ENCODE results near the gene CEP57. TPM values are rescaled to one million over a fixed set of nuclear protein-coding genes. Genes with fewer than 3 reads are reported as not detected.
A peak's percentile ranks its signal among the peaks of the same experiment; 100 is the strongest.
"Not testable (repeated sequence)": the region's sequence is repeated elsewhere in the genome, so short reads cannot be mapped to it uniquely, and the experiment has no call there.

CEP57 gene
- total RNA-seq, 2 donors from 2014 or later, result 79.9 to 159 TPM

DNA sequence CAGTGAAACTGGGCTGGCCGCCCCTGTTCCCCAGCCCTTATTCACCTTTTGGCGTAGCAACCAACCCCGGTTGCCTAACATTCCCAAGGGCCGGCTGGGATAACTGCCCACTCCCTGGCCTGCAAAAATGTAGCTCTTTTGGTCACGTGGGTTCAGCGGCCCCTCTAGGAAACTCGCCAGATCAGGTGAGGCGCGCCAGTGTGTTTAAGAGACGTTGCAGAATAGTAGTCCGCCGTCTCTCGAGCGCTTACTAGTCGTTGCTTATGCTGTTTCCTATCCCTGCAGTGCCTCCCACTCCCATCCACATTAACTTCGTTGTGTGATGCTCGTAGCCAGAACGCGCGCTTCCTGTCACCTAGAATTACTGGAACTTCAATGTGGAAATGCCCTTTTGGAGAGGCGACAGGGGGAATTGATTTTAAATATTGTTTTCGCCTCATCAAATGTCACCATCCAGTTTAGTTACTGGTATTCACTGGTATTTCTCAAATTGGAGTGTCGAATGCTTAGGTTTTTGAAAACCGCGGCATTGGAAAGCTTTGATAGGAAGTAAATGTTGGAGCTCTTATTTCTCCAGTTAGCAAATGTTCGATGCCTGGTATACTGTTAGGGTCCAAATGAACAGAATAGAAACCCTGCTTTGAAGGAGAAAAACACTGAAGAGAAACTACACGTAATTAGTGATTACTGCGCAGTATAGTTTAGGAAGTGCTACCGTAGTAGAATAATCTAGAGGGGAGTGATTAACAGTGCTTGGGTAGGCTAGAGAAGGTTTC is 823 bp downstream of the CEP57 start:
- H3K27ac Mint-ChIP-seq, result peak overlapping the region; percentile 100
- peak overlapping the region; percentile 86 for H3K4me3 Mint-ChIP-seq
- H3K36me3 Mint-ChIP-seq (ENCODE audit: low read depth), result peaks cover 84% of the 10 kb centered on the region
- H3K4me1 Mint-ChIP-seq, result peaks cover 36% of the 10 kb centered on the region
- ATAC-seq (replicated peaks), result peak; percentile 13
- no peaks in the 10 kb centered on the region for H3K9me3 Mint-ChIP-seq
- H3K27me3 Mint-ChIP-seq, result no peaks in the 10 kb centered on the region

DNA sequence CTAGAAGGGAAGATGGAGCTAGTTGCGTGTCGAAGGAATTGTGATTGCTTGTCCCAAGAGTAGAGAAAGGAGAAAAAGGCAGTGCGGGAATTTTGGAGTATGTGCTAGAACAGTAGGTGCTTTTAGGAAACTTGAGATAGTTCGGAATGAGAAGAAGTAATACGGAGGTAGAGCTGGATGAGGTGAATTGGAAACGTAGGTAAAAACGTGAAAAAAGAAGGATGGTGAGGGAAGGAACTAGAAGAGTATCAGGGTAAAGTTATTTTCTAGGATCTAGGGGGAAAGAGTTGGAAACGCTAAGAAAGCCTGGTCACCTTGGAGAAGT is 1.4 kb downstream of the CEP57 start:
- H3K9me3 Mint-ChIP-seq, result no peaks in the 10 kb centered on the region
- peak overlapping the region; percentile 86 for H3K4me3 Mint-ChIP-seq
- H3K27ac Mint-ChIP-seq, result peak overlapping the region; percentile 100
- ATAC-seq (replicated peaks), result no peak
- H3K4me1 Mint-ChIP-seq, result peaks cover 36% of the 10 kb centered on the region
- H3K27me3 Mint-ChIP-seq, result no peaks in the 10 kb centered on the region
- H3K36me3 Mint-ChIP-seq (ENCODE audit: low read depth), result peaks cover 80% of the 10 kb centered on the region

DNA sequence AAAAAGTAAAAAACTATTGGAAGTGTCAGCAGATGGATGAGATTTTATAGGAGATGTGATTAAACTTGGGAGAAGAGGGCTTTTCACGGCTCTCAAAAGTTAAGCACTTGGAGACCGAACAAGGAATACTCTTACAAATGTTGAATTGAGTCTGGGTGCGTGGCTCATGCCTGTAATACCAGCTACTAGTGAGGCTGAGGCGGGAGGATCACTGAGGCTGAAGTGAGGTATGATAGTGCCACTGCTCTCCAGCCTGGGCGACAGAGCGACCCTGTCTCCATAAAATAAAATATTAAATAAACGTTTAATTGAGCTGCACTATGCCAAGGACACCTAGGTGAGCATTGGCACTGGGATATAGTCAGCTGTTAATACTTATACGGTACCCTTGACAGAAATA is 1.9 kb downstream of the CEP57 start:
- Mint-ChIP-seq H3K4me3 (peak overlapping the region; percentile 86), H3K27ac (peak overlapping the region; percentile 100), H3K9me3 (no peaks in the 10 kb centered on the region), H3K27me3 (no peaks in the 10 kb centered on the region), H3K36me3 (ENCODE audit: low read depth) (peaks cover 74% of the 10 kb centered on the region), H3K4me1 (peaks cover 36% of the 10 kb centered on the region)
- ATAC-seq (replicated peaks), result no peak

DNA sequence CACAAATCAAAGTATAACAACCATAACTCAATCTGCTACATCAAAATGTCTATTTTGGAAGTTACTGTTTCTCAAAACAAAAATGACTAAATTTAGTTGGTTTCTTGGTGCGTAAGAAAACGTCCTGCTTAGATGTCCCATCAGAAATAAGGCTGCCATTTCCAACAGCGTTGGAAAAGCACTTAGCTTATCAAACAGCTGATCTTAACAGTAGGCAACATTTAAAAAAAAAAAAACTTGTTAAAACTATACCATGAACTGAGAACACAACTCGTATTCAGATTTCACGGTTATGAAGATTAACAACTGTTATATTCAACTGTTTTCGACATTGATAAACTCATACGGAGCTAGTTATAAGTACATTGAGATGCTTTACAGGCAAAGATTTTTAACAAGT is 2.4 kb downstream of the CEP57 start:
- Mint-ChIP-seq H3K27me3 (no peaks in the 10 kb centered on the region), H3K27ac (no peak overlapping the region), H3K4me1 (peaks cover 36% of the 10 kb centered on the region), H3K36me3 (ENCODE audit: low read depth) (peaks cover 69% of the 10 kb centered on the region), H3K4me3 (peak overlapping the region; percentile 44), H3K9me3 (no peaks in the 10 kb centered on the region)
- no peak for ATAC-seq (replicated peaks)

DNA sequence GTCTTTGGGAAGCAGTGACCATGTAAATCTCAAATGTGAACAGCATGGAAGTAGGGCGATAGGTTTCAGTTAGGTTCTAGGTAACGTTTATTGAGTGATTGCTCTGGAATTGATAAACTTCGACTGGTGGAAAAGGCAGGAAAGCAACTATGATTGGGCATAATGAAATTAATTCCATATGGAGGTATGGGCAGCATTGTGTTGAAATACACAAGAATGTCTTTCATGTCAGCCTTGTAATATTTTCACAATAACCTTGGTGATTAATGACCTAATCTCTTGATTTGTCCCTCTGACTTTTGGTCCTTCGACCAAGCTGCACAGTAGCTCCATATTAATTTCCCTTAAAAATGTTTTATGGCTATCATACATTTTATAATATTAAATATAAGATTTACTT is 2.8 kb downstream of the CEP57 start:
- Mint-ChIP-seq H3K4me1 (peaks cover 32% of the 10 kb centered on the region), H3K27ac (no peak overlapping the region), H3K4me3 (peak overlapping the region; percentile 44), H3K27me3 (no peaks in the 10 kb centered on the region), H3K36me3 (ENCODE audit: low read depth) (peaks cover 65% of the 10 kb centered on the region), H3K9me3 (no peaks in the 10 kb centered on the region)
- no peak for ATAC-seq (replicated peaks)

DNA sequence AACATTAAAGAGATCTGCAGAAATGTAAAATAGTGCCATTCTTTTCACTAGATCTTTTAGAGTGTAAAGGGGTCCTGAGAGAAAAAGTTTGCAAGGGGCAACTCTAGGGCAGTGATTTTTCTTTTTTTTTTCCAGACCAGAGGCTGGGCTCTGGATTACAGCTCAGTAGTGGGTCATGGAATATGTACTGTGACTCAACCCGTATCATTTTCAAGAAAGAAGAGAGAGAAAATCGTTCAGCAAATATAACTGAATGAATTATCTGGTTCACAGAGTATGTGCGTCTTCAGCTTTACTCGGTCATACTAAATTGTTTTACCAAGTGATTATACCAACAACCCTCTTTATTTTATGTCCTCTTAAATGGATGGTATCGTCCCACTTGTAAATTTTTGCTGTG is 3.8 kb downstream of the CEP57 start:
- Mint-ChIP-seq H3K36me3 (ENCODE audit: low read depth) (peaks cover 68% of the 10 kb centered on the region), H3K27me3 (no peaks in the 10 kb centered on the region), H3K4me1 (peaks cover 29% of the 10 kb centered on the region), H3K27ac (no peak overlapping the region), H3K9me3 (no peaks in the 10 kb centered on the region), H3K4me3 (peak overlapping the region; percentile 28)
- no peak for ATAC-seq (replicated peaks)

DNA sequence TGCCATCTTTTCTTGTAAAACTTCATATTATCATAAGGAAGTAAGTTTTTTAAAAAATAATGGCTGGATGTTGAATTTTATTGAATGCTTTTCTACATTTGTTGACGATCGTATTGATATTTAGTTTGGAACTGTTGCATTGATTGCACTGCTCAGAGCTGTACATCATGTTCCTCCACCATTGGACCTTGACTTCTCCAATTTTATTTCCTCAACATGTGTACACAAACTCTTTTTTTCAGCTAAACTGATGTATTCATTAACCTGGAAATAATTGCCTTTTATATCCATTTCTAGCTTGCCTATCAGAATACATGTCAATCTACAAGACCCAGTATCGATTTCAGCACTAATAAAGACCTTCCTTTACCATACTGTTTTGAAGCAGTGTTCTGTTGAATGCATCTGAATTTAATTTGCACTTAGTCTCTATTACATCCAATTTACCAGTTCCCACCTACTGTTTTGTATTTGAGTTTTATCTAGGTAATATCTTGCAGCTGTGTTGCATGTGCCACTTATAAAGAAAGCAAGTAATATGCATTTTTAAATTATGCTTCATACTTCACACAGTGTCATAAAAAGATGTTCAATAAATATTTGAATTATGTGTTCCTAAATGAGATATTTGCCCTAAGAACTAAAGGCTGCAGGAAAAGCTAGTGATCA is 5.5 kb downstream of the CEP57 start:
- Mint-ChIP-seq H3K27me3 (no peaks in the 10 kb centered on the region), H3K4me1 (peaks cover 35% of the 10 kb centered on the region), H3K9me3 (no peaks in the 10 kb centered on the region), H3K27ac (no peak overlapping the region), H3K4me3 (no peak overlapping the region), H3K36me3 (ENCODE audit: low read depth) (peaks cover 73% of the 10 kb centered on the region)
- ATAC-seq (replicated peaks), result no peak

DNA sequence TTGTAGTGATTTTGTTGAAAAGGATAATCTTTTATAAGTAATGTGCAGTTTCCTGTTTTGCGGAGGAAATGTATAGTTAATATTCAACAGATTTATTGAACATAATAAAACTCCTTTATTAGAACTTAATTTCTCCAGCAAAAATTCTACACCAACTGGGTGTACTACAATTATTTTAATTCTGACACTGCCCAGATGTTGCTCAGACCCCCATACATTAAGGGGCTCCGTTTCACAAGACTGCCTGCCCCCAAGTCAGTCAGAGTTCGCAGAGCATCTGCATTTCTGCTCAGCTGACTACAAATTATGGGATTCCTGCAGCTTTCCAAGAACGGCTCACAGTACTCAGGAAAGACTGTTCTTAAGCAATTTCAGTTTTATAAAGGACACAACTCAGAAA is 6.2 kb downstream of the CEP57 start:
- Mint-ChIP-seq H3K27me3 (no peaks in the 10 kb centered on the region), H3K27ac (no peak overlapping the region), H3K4me3 (no peak overlapping the region), H3K36me3 (ENCODE audit: low read depth) (peaks cover 73% of the 10 kb centered on the region), H3K9me3 (no peaks in the 10 kb centered on the region), H3K4me1 (peaks cover 32% of the 10 kb centered on the region)
- no peak for ATAC-seq (replicated peaks)

DNA sequence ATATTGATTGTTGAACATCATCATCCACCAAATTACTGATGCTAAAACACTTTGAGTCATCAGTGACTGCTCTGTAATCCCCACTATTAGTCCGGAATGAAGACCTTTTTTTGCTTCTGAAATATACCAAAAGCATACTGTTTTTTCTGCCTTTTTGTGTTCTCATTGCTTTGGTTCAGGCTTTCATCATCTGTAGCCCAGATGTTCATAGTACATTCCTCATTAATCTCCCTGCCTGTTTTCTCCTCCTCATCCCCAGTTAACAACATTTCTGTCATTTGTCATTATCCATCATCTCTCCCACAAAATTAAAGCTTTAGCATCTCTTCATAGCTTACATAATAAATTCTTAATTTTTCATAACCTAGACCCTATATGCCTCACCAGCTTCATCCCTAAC is 9.2 kb downstream of the CEP57 start:
- Mint-ChIP-seq H3K4me1 (peaks cover 20% of the 10 kb centered on the region), H3K36me3 (ENCODE audit: low read depth) (peaks cover 77% of the 10 kb centered on the region), H3K9me3 (no peaks in the 10 kb centered on the region), H3K4me3 (no peak overlapping the region), H3K27me3 (no peaks in the 10 kb centered on the region), H3K27ac (no peak overlapping the region)
- ATAC-seq (replicated peaks), result no peak

DNA sequence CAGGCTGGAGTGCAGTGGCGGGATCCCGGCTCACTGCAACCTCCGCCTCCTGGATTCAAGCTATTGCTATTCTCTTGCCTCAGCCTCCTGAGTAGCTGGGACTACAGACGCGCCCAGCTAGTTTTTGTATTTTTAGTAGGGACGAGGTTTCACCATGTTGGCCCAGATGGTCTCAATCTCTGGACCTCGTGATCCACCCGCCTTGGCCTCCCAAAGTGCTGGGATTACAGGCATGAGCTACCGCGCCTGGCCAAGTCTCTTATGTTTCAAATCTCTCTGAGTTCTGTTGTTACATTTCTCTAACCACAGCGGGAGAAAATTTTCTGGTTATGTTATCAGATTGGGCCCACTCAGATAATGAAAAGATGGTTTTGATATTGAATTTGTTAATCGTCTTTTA is 10.1 kb downstream of the CEP57 start:
- Mint-ChIP-seq H3K27me3 (no peaks in the 10 kb centered on the region), H3K36me3 (ENCODE audit: low read depth) (peaks cover 81% of the 10 kb centered on the region), H3K4me3 (no peak overlapping the region), H3K9me3 (no peaks in the 10 kb centered on the region), H3K4me1 (peaks cover 16% of the 10 kb centered on the region), H3K27ac (no peak overlapping the region)
- no peak for ATAC-seq (replicated peaks)

DNA sequence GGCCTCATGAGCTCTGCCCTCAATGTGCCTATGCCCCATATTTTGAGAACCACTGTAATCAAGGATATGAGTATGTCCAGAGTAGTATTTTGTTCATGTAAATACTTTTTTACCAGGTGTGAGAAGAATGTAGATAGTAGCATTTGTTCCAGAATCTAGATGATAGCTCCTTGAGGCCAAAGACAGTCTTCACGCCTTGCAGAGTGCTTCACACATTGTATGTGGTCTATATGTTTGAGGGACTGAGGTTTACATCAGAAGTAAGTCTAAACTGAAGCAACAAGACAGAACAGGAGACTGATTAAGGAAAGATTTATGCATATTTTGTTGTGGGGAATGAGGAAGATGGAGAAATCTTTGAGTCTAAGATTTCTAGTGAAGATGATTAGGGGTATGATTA is 12.5 kb downstream of the CEP57 start:
- Mint-ChIP-seq H3K27ac (no peak overlapping the region), H3K36me3 (ENCODE audit: low read depth) (peaks cover 77% of the 10 kb centered on the region), H3K4me3 (no peak overlapping the region), H3K9me3 (peaks cover 4% of the 10 kb centered on the region), H3K4me1 (peaks cover 22% of the 10 kb centered on the region), H3K27me3 (no peaks in the 10 kb centered on the region)
- ATAC-seq (replicated peaks), result no peak

DNA sequence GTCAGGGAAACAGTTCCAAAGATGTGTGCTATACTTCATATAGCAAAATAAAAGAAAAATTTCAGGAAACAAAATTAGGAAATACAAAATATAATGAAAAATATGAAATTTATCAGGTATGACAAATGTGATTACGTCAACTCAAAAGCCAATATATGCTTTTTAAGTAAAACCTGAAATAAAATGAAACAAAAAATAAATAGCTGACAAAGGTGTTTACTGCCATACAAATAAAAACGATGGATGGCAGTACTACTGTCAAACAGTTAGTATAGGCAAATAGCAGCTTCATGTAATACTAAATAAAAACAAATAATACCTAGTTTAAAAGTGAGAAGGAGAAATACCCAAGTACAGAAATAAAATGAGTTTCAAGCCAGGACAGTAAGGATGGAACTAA is 13.7 kb downstream of the CEP57 start:
- Mint-ChIP-seq H3K9me3 (peaks cover 4% of the 10 kb centered on the region), H3K27ac (no peak overlapping the region), H3K4me1 (peaks cover 22% of the 10 kb centered on the region), H3K36me3 (ENCODE audit: low read depth) (peaks cover 69% of the 10 kb centered on the region), H3K27me3 (no peaks in the 10 kb centered on the region), H3K4me3 (no peak overlapping the region)
- no peak for ATAC-seq (replicated peaks)

DNA sequence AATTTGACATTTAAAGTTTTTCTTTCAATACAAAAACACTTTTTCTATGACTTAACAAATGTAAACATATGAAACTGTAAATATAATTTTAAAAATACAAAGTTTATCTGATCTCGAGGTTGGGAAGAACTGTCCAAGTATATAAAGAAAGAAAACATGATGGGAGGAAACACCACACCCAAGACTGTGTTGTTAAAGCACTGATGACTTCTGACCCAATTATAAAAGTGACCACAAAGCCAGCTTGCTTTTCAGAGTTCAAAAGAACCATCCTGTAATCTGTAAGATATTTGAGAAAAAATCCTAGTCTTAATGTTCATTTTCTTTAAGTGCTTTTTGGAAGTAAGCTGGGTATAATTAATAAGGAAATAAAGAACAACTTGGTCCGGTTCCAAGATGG is 15.6 kb downstream of the CEP57 start:
- peaks cover 16% of the 10 kb centered on the region for H3K4me1 Mint-ChIP-seq
- H3K27ac Mint-ChIP-seq, result no peak overlapping the region
- ATAC-seq (replicated peaks), result no peak
- H3K36me3 Mint-ChIP-seq (ENCODE audit: low read depth), result peaks cover 50% of the 10 kb centered on the region
- H3K27me3 Mint-ChIP-seq, result no peaks in the 10 kb centered on the region
- peaks cover 4% of the 10 kb centered on the region for H3K9me3 Mint-ChIP-seq
- no peak overlapping the region for H3K4me3 Mint-ChIP-seq

DNA sequence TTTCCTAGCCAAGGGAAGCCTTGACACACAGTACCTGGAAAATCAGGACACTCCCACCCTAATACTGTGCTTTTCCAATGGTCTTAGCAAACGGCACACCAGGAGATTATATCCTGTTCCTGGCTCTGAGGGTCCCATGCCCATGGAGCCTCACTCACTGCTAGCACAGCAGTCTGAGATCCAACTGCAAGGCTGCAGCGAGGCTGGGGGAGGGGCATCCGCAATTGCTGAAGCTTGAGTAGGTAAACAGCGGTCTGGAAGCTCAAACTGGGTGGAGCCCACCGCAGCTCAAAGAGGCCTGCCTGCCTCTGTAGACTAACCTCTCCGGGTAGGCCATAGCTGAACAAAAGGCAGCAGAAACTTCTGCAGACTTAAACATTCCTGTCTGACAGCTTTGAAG is 16.2 kb downstream of the CEP57 start:
- not testable (repeated sequence) for ATAC-seq (replicated peaks); H3K27me3 Mint-ChIP-seq; H3K9me3 Mint-ChIP-seq; H3K27ac Mint-ChIP-seq; H3K4me3 Mint-ChIP-seq
- peaks cover 44% of the 10 kb centered on the region for H3K36me3 Mint-ChIP-seq (ENCODE audit: low read depth)
- H3K4me1 Mint-ChIP-seq, result peaks cover 16% of the 10 kb centered on the region

DNA sequence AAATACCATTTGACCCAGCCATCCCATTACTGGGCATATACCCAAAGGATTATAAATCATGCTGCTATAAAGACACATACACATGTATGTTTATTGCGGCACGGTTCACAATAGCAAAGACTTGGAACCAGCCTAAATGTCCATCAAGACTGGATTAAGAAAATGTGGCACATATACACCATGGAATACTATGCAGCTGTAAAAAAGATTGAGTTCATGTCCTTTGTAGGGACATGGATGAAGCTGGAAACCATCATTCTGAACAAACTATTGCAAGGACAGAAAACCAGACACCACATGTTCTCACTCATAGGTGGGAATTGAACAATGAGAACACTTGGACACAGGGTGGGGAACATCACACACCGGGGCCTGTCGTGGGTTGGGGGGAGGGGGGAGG is 20.8 kb downstream of the CEP57 start:
- not testable (repeated sequence) for H3K9me3 Mint-ChIP-seq; H3K4me3 Mint-ChIP-seq; ATAC-seq (replicated peaks); H3K27ac Mint-ChIP-seq; H3K27me3 Mint-ChIP-seq; H3K4me1 Mint-ChIP-seq
- H3K36me3 Mint-ChIP-seq (ENCODE audit: low read depth), result peaks cover 36% of the 10 kb centered on the region
